MM.1S (cell line): ENCODE data around the gene MLLT10.

ENCODE experiments used
- EZH2 ChIP-seq: fragments of 300-600 bp; sonication (generic); optimal IDR thresholded peaks from 2 replicates; pipeline ENCODE3; 2017; ENCODE audit warnings: low read depth, mild to moderate bottlenecking, antibody characterized with exemption, low read length, mixed read lengths
- TF ChIP-seq, protein P1 (sequence below): fragments of 300-600 bp; sonication (generic); IDR thresholded peaks from 2 replicates; pipeline ENCODE4 v1.5.1; 2016; ENCODE audit warnings: antibody characterized with exemption, low read length, mixed read lengths

GRCh38 chr10:21519397-21519933 is 14.6 kb upstream of the MLLT10 start:
- TF ChIP-seq, protein P1, sequence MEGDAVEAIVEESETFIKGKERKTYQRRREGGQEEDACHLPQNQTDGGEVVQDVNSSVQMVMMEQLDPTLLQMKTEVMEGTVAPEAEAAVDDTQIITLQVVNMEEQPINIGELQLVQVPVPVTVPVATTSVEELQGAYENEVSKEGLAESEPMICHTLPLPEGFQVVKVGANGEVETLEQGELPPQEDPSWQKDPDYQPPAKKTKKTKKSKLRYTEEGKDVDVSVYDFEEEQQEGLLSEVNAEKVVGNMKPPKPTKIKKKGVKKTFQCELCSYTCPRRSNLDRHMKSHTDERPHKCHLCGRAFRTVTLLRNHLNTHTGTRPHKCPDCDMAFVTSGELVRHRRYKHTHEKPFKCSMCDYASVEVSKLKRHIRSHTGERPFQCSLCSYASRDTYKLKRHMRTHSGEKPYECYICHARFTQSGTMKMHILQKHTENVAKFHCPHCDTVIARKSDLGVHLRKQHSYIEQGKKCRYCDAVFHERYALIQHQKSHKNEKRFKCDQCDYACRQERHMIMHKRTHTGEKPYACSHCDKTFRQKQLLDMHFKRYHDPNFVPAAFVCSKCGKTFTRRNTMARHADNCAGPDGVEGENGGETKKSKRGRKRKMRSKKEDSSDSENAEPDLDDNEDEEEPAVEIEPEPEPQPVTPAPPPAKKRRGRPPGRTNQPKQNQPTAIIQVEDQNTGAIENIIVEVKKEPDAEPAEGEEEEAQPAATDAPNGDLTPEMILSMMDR, result no peak
- TF ChIP-seq EZH2, result no peak
